GM12864 (cell line): ENCODE measurements around the gene TBX6.
"Not testable (repeated sequence)": the region's sequence is repeated elsewhere in the genome, so short reads cannot be mapped to it uniquely, and the experiment has no call there.

Source experiments
- DNase-seq: peaks from one replicate; pipeline ENCODE4 v3.0.0-alpha.2; 2011; ENCODE audit warnings: low read depth
- H3K4me3 ChIP-seq: 2 replicates; pipeline ENCODE4 v1.5.1; 2011; ENCODE audit warnings: mild to moderate bottlenecking, low read depth, low read length, control low read depth
- CTCF ChIP-seq: IDR thresholded peaks from 2 replicates; pipeline ENCODE4 v1.5.1; 2011; ENCODE audit warnings: low read depth, mild to moderate bottlenecking, moderate library complexity, low read length, control low read depth, inconsistent platforms; ENCODE audit errors: missing control alignments

TBX6 gene

GRCh38 chr16:30052671-30053372 lies 38.9 kb downstream of the TBX6 start:
- peak; percentile 75 for DNase-seq
- peak overlapping the region; percentile 74 for H3K4me3 ChIP-seq
- TF ChIP-seq CTCF: no peak

- no peak overlapping the region for H3K4me3 ChIP-seq
- DNase-seq: no peak
- TF ChIP-seq CTCF: no peak
Measured at GRCh38 chr16:30051518-30051917, 40.2 kb downstream of the TBX6 start.

GRCh38 chr16:30049871-30050270 lies 41.9 kb downstream of the TBX6 start:
- TF ChIP-seq CTCF: no peak
- no peak overlapping the region for H3K4me3 ChIP-seq
- DNase-seq: no peak

- no peak for TF ChIP-seq CTCF
- DNase-seq: no peak
- H3K4me3 ChIP-seq: no peak overlapping the region
Measured at GRCh38 chr16:30046588-30046987, 45.1 kb downstream of the TBX6 start.

- H3K4me3 ChIP-seq: no peak overlapping the region
- no peak for DNase-seq
- TF ChIP-seq CTCF: no peak
Measured at GRCh38 chr16:30046178-30046577, 45.5 kb downstream of the TBX6 start.

GRCh38 chr16:30041841-30042240 lies 49.9 kb downstream of the TBX6 start:
- H3K4me3 ChIP-seq: no peak overlapping the region
- TF ChIP-seq CTCF: peak; percentile 40
- no peak for DNase-seq

- DNase-seq, H3K4me3 ChIP-seq: not testable (repeated sequence)
Measured at GRCh38 chr16:30040690-30041089, 51.0 kb downstream of the TBX6 start.

GRCh38 chr16:30040221-30040620 lies 51.5 kb downstream of the TBX6 start:
- no peak for DNase-seq
- no peak for TF ChIP-seq CTCF
- H3K4me3 ChIP-seq: no peak overlapping the region
